K562 (cell line): Measurements from ENCODE around the gene XKRX. TPM values are rescaled to one million over a fixed set of nuclear protein-coding genes. Genes with fewer than 3 reads are reported as not detected.

Experiments used
- ATAC-seq: fragments of 200-7000 bp; cut with Tn5 transposase; 3 replicates; pipeline ENCODE4 v1.9.1; 2020; ENCODE audit warnings: moderate library complexity
- BruUV-seq: library from RNA; stranded (reverse); fragments of 400-500 nt; replicated peaks from 2 replicates; lab custom pipeline; 2021; lab: Mats Ljungman, UMichigan
- CTCF ChIA-PET: fragments of 300-600 bp; formaldehyde crosslinking; extraction: SDS; loops from one replicate; lab custom pipeline; 2021; ENCODE audit warnings: low intra/inter-chr PET ratio; lab: Yijun Ruan, JAX
- POLR2A ChIA-PET: fragments of 300-600, 350-650 bp; sonication (Branson Sonifier 250); formaldehyde crosslinking; extraction: SDS; loops from one replicate; lab custom pipeline; 2021; ENCODE audit warnings: antibody characterized with exemption, inconsistent platforms; lab: Yijun Ruan, JAX
- DNase-seq, 4 experiments: peaks; one replicate each; pipeline versions ENCODE4 v3.0.0 to v3.0.0-alpha.2; 2011 to 2018; ENCODE audit warnings: low spot score in 3 of 4, mixed read lengths in 3 of 4; ENCODE audit errors: extremely low read depth in 1 of 4
- FAIRE-seq: peaks from 2 replicates; lab custom pipeline; 2011; peaks lifted over from hg19 to GRCh38; lab: Jason Lieb, UNC
- H2AFZ ChIP-seq: 2 replicates; pipeline ENCODE4 v1.6.0; 2011; ENCODE audit warnings: low read depth, low read length, control low read depth, inconsistent platforms
- H3K27ac ChIP-seq: fragments of 200-600 bp; 3 replicates; pipeline ENCODE4 v1.8.0; 2011; ENCODE audit warnings: low read depth, mild to moderate bottlenecking, control low read depth, inconsistent platforms, low read length, moderate library complexity, mixed read lengths; ENCODE audit errors: extremely low read depth
- H3K27me3 ChIP-seq, 2 experiments: fragments of 300-600 bp in 1 of 2; 2 replicates in 1 of 2; 3 replicates in 1 of 2; pipeline versions ENCODE4 v1.6.0 to v1.8.0; 2011; ENCODE audit warnings: inconsistent platforms in 2 of 2, low read length in 2 of 2, mild to moderate bottlenecking in 1 of 2, mixed read lengths in 1 of 2, moderate library complexity in 1 of 2; ENCODE audit not compliant: control insufficient read depth in 2 of 2, insufficient read depth in 2 of 2
- H3K36me3 ChIP-seq: fragments of 300-600 bp; 3 replicates; pipeline ENCODE4 v1.8.0; 2011; ENCODE audit warnings: mild to moderate bottlenecking, low read length, inconsistent platforms; ENCODE audit not compliant: control insufficient read depth, insufficient read depth
- H3K4me1 ChIP-seq, 2 experiments: fragments of 200-600 bp in 1 of 2; replicated peaks in 1 of 2; 2 replicates in 1 of 2; 3 replicates in 1 of 2; pipeline versions ENCODE4 v1.5.1 to v1.8.0; 2011; ENCODE audit warnings: inconsistent platforms in 2 of 2, low read length in 2 of 2, mild to moderate bottlenecking in 1 of 2, mixed read lengths in 1 of 2, moderate library complexity in 1 of 2; ENCODE audit not compliant: control insufficient read depth in 2 of 2, insufficient read depth in 2 of 2
- H3K4me2 ChIP-seq: 2 replicates; pipeline ENCODE4 v1.6.1; 2011; ENCODE audit warnings: low read length, control low read depth, inconsistent platforms, mixed read lengths; ENCODE audit not compliant: insufficient read depth
- H3K4me3 ChIP-seq: fragments of 200-600 bp; sonication (generic), shearing (Covaris generic); 2 replicates; pipeline ENCODE4 v1.5.1; 2016; ENCODE audit warnings: control low read depth, inconsistent platforms
- H3K79me2 ChIP-seq: fragments of 200-600 bp; 3 replicates; pipeline ENCODE4 v1.8.0; 2011; ENCODE audit warnings: low read length, inconsistent platforms; ENCODE audit not compliant: control insufficient read depth, insufficient read depth
- H3K9ac ChIP-seq, 2 experiments: 2 replicates each; pipeline versions ENCODE4 v1.6.0 to v1.6.1; 2011; ENCODE audit warnings: low read depth in 2 of 2, low read length in 2 of 2, control low read depth in 1 of 2, inconsistent platforms in 1 of 2, mild to moderate bottlenecking in 1 of 2, mixed read lengths in 1 of 2; ENCODE audit not compliant: insufficient read depth in 1 of 2
- H3K9me1 ChIP-seq: one replicate; pipeline ENCODE4 v1.6.0; 2011; ENCODE audit warnings: inconsistent platforms, mild to moderate bottlenecking, low read length, moderate library complexity; ENCODE audit not compliant: control insufficient read depth, insufficient read depth
- H3K9me3 ChIP-seq: replicated peaks from 2 replicates; pipeline ENCODE4 v1.5.1; 2011; ENCODE audit warnings: low read depth, low read length, inconsistent platforms; ENCODE audit not compliant: control insufficient read depth, insufficient read depth
- H4K20me1 ChIP-seq: replicated peaks from 2 replicates; pipeline ENCODE4 v1.6.1; 2011; ENCODE audit warnings: low read length, inconsistent platforms, mixed read lengths; ENCODE audit not compliant: control insufficient read depth, insufficient read depth
- BRCA1 ChIP-seq, 2 experiments: fragments of 450-650 bp in 1 of 2; sonication (generic) in 1 of 2; formaldehyde crosslinking in 1 of 2; IDR thresholded peaks; 2 replicates each; pipeline versions ENCODE4 v1.5.0 to v1.6.1; 2017 to 2020; ENCODE audit warnings: mild to moderate bottlenecking in 1 of 2, missing genetic modification reagents in 1 of 2
- FOXO4 ChIP-seq: fragments of 450-650 bp; formaldehyde crosslinking; IDR thresholded peaks from 2 replicates; pipeline ENCODE4 v1.4.0; 2020; ENCODE audit warnings: mild to moderate bottlenecking, moderate library complexity
- HLTF ChIP-seq: fragments of 450-650 bp; IDR thresholded peaks from 2 replicates; pipeline ENCODE4 v1.6.1; 2016
- HNRNPH1 ChIP-seq: fragments of 200-400 bp; formaldehyde crosslinking; optimal IDR thresholded peaks from 2 replicates; pipeline ENCODE3; 2017; ENCODE audit warnings: low read depth, mild to moderate bottlenecking, low read length, moderate library complexity
- MECOM ChIP-seq: fragments of 250-450 bp; sonication (Bioruptor Pico); IDR thresholded peaks from 2 replicates; pipeline ENCODE4 v1.8.0; 2022; ENCODE audit warnings: inconsistent platforms
- RFX1 ChIP-seq: fragments of 450-650 bp; IDR thresholded peaks from 2 replicates; pipeline ENCODE4 v1.6.1; 2016; ENCODE audit warnings: mild to moderate bottlenecking, moderate library complexity
- ZNF24 ChIP-seq: fragments of 450-650 bp; IDR thresholded peaks from 2 replicates; pipeline ENCODE4 v1.6.1; 2016
- WGBS: fragments of 100-300 bp; shearing (Covaris generic); methylation state at CpG from one replicate; pipeline ENCODE4 v1.1.6; 2016; ENCODE audit warnings: low coverage, mixed read lengths; ENCODE audit not compliant: insufficient coverage; ENCODE audit errors: missing lambda C conversion rate; 5-methylcytosine and 5-hydroxymethylcytosine counted together
- in situ Hi-C: fragments of 300-500 bp; cut with MboI; formaldehyde crosslinking; loops from 4 replicates; pipeline ENCODE4 v1.15.0; 2018; ENCODE audit warnings: inconsistent platforms, mixed read lengths
- intact Hi-C: fragments of 100-400 bp; cut with micrococcal nuclease; formaldehyde crosslinking; loops from 2 replicates; pipeline ENCODE4 v1.14.2; 2022
- polyA plus RNA-seq, 8 experiments: library from polyadenylated mRNA; depleted of rRNA in 4 of 8; stranded (reverse) in 5 of 8; unstranded in 3 of 8; fragments of >200 nt; fragmentation: Nextera tagmentation in 2 of 8; fragmentation: Illumina TruSeq in 1 of 8; extraction: Ambion mirVana in 2 of 8; extraction: Trizol in 1 of 8; gene quantifications; 2 replicates each; pipeline versions ENCODE4 v1.2.1 to v1.2.3, GENCODE V29; 2011 to 2014; ENCODE audit warnings: inconsistent platforms in 1 of 8, missing spikeins in 1 of 8
- total RNA-seq, 7 experiments: library from RNA; depleted of rRNA in 6 of 7; stranded (reverse); fragments of >200 nt in 6 of 7; fragmentation: Illumina TruSeq in 2 of 7; extraction: Trizol in 2 of 7; gene quantifications; 2 replicates each; pipeline versions ENCODE4 v1.2.1 to v1.2.3, GENCODE V29; 2011 to 2021; ENCODE audit warnings: low replicate concordance in 1 of 7
- TF ChIP-seq, protein P1 (sequence below): sonication (generic); formaldehyde crosslinking; IDR thresholded peaks from 2 replicates; pipeline ENCODE4 v1.8.1; 2022; ENCODE audit warnings: missing genetic modification reagents
- TF ChIP-seq, protein P2 (sequence below): sonication (generic); formaldehyde crosslinking; IDR thresholded peaks from 2 replicates; pipeline ENCODE4 v1.8.0; 2022; ENCODE audit warnings: mild to moderate bottlenecking, low read depth, missing genetic modification reagents

XKRX gene
- total and polyA plus RNA-seq, 9 of the 15 experiments (the other 6 are each of a cell fraction or from before 2014, with no cell fraction given) = 0.03 TPM; not detected in 8

DNA sequence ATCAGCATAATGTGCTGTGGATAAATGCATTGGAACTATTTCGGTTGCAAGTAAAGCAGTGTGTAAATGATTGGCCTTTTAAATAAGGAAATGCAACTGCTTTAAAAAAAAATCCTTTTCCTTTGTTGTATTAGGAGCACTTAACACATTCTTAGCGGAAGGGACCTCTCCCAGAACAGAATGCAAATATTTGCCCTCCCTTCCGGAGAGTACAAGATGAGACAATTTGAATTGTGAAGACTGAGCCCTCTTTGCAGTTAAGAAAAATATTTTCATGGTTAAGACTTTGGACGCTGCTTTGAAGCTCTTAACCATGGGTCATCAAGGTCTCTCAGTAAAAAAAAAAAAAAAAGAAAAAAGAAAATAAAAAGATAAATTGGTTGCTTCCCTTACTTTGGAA, 45.1 kb downstream of the XKRX start (continued):
- no peak for TF ChIP-seq FOXO4 (CRISPR knock-in tag)
- TF ChIP-seq HLTF = no peak
- no peak for TF ChIP-seq ZNF24
- TF ChIP-seq, protein P1, sequence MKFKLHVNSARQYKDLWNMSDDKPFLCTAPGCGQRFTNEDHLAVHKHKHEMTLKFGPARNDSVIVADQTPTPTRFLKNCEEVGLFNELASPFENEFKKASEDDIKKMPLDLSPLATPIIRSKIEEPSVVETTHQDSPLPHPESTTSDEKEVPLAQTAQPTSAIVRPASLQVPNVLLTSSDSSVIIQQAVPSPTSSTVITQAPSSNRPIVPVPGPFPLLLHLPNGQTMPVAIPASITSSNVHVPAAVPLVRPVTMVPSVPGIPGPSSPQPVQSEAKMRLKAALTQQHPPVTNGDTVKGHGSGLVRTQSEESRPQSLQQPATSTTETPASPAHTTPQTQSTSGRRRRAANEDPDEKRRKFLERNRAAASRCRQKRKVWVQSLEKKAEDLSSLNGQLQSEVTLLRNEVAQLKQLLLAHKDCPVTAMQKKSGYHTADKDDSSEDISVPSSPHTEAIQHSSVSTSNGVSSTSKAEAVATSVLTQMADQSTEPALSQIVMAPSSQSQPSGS (CRISPR knock-in tag) = no peak

- no peaks in the 10 kb centered on the region for H3K9me1 ChIP-seq
- TF ChIP-seq HNRNPH1 = no peak
- TF ChIP-seq RFX1 = no peak
- TF ChIP-seq BRCA1 (IDR thresholded peaks at IDR 0.05) = no peak
- no peak for TF ChIP-seq BRCA1 (CRISPR knock-in tag; IDR thresholded peaks at IDR 0.05)
- TF ChIP-seq, protein P2, sequence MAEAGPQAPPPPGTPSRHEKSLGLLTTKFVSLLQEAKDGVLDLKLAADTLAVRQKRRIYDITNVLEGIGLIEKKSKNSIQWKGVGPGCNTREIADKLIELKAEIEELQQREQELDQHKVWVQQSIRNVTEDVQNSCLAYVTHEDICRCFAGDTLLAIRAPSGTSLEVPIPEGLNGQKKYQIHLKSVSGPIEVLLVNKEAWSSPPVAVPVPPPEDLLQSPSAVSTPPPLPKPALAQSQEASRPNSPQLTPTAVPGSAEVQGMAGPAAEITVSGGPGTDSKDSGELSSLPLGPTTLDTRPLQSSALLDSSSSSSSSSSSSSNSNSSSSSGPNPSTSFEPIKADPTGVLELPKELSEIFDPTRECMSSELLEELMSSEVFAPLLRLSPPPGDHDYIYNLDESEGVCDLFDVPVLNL = no peak
- no peak for TF ChIP-seq MECOM
- TF ChIP-seq, all 486 proteins: peak for 0
- Histone ChIP-seq H4K20me1 (no peaks in the 10 kb centered on the region), H3K27ac (no peak overlapping the region), H3K4me3 (no peak overlapping the region), H3K4me1 (no peaks in the 10 kb centered on the region), H3K4me2 (no peak overlapping the region), H3K27me3 (no peaks in the 10 kb centered on the region; a peak in 1 of 5 replicates), H3K9me3 (no peaks in the 10 kb centered on the region), H3K9ac (no peak overlapping the region), H3K79me2 (no peaks in the 10 kb centered on the region), H2AFZ (no peak overlapping the region), H3K36me3 (no peaks in the 10 kb centered on the region)
- ChIA-PET CTCF (no interaction called here), POLR2A (no interaction called here)
- in situ Hi-C loops = no loop called here
- DNase-seq (no peak), ATAC-seq (no peak), FAIRE-seq (no peak)
- 49% methylated on average over 2 of the region's 2 CpGs for WGBS
- intact Hi-C loops = no loop called here
- BruUV-seq = no TSS peak
These were observed 48.3 kb downstream of the XKRX start for GRCh38 chrX:100880368-100880767.
